ENCODE results near the gene CCDC197. TPM values are rescaled to one million over a fixed set of nuclear protein-coding genes. Genes with fewer than 3 reads are reported as not detected.
A peak's percentile ranks its signal among the peaks of the same experiment; 100 is the strongest.

The CCDC197 gene
- total RNA-seq, 1 experiment from 2014 or later = not detected

- Mint-ChIP-seq H3K27me3 (ENCODE audit: low read depth) (no peaks in the 10 kb centered on the region), H3K27ac (0 out of 7 replicates have a peak overlapping the region, but pooled peaks of 1 of the 3 experiments have one; percentile 17), H3K4me1 (peaks cover 0 to 7% of the 10 kb centered on the region in 2 experiments; a peak in 2 of 4 replicates), H3K9me3 (no peaks in the 10 kb centered on the region), H3K4me3 (no peak overlapping the region), H3K36me3 (ENCODE audit: insufficient read depth in 1 of 3, low read depth in 3 of 3) (peaks cover 3 to 58% (median 42%) of the 10 kb centered on the region in 3 experiments)
- Histone ChIP-seq H3K4ac (ENCODE audit: low read depth, low read length) (no peak overlapping the region), H3K79me2 (ENCODE audit: insufficient read depth, low read length) (no peaks in the 10 kb centered on the region), H3K23ac (ENCODE audit: insufficient read length, low read depth, low read length) (no peak overlapping the region), H3K23me2 (ENCODE audit: insufficient read length, low read depth, low read length, poor library complexity, severe bottlenecking) (no peaks in the 10 kb centered on the region), H2BK5ac (ENCODE audit: insufficient read length, low read length) (no peak overlapping the region), H3K79me1 (ENCODE audit: insufficient read depth, low read depth, low read length, poor library complexity, severe bottlenecking) (no peaks in the 10 kb centered on the region), H2BK15ac (ENCODE audit: low read depth, low read length) (no peak overlapping the region), H4K5ac (ENCODE audit: insufficient read length, low read depth, low read length) (no peak overlapping the region), H3K27me3 (ENCODE audit: insufficient read depth, low read length) (no peaks in the 10 kb centered on the region), H4K8ac (replicated peaks; ENCODE audit: insufficient read length, low read depth, low read length) (no peak overlapping the region), H3K18ac (ENCODE audit: insufficient read length, low read depth, low read length) (no peak overlapping the region), H2AFZ (ENCODE audit: low read length) (no peak overlapping the region), H3K14ac (ENCODE audit: insufficient read depth, low read length) (no peak overlapping the region), H3K4me2 (ENCODE audit: insufficient read depth, insufficient read length, low read length) (no peak overlapping the region), H3K9me3 (ENCODE audit: control insufficient read depth, low read depth, low read length) (no peaks in the 10 kb centered on the region), H4K91ac (ENCODE audit: insufficient read length, low read depth, low read length) (no peak overlapping the region), H2AK5ac (ENCODE audit: insufficient read length, low read length) (no peak overlapping the region), H2BK12ac (ENCODE audit: insufficient read length, low read depth, low read length) (no peak overlapping the region), H2BK20ac (ENCODE audit: low read depth, low read length, poor library complexity, severe bottlenecking) (no peak overlapping the region), H3K9ac (ENCODE audit: extremely low read depth, insufficient read length, low read length) (no peak overlapping the region), H3K4me1 (ENCODE audit: insufficient read depth, low read length) (no peaks in the 10 kb centered on the region), H3K27ac (ENCODE audit: insufficient read length, low read depth, low read length) (no peak overlapping the region), H3K56ac (ENCODE audit: insufficient read length, low read depth, low read length) (no peak overlapping the region), H3T11ph (ENCODE audit: low read length) (no peak overlapping the region), H2BK120ac (ENCODE audit: low read depth, low read length, poor library complexity, severe bottlenecking) (no peak overlapping the region), H4K20me1 (ENCODE audit: control insufficient read depth, insufficient read depth, insufficient read length) (no peaks in the 10 kb centered on the region)
- TF ChIP-seq CTCF (conservative IDR thresholded peaks at IDR 0.05) = no peak
- no peak for DNase-seq
- WGBS (ENCODE audit: extremely low coverage, insufficient read length, low lambda C conversion rate) = no CpG with 5 or more reads among the region's 8 CpGs
Measured at GRCh38 chr14:94045101-94045500, 48.0 kb downstream of the CCDC197 start.

Measured in H9 (cell line).